Loucy (cell line): ENCODE measurements around the gene MYCL.

Experiments used
- EZH2phosphoT487 ChIP-seq: fragments of 200-600 bp; IDR thresholded peaks from 2 replicates; pipeline ENCODE4 v1.6.1; 2018; ENCODE audit warnings: antibody characterized with exemption, mild to moderate bottlenecking, moderate library complexity, borderline replicate concordance
- TF ChIP-seq, protein P1 (sequence below): fragments of 200-600 bp; sonication (generic); conservative IDR thresholded peaks from 2 replicates; pipeline ENCODE4 v1.5.1; 2014; ENCODE audit warnings: mild to moderate bottlenecking, antibody characterized with exemption, low read length

- TF ChIP-seq, protein P1, sequence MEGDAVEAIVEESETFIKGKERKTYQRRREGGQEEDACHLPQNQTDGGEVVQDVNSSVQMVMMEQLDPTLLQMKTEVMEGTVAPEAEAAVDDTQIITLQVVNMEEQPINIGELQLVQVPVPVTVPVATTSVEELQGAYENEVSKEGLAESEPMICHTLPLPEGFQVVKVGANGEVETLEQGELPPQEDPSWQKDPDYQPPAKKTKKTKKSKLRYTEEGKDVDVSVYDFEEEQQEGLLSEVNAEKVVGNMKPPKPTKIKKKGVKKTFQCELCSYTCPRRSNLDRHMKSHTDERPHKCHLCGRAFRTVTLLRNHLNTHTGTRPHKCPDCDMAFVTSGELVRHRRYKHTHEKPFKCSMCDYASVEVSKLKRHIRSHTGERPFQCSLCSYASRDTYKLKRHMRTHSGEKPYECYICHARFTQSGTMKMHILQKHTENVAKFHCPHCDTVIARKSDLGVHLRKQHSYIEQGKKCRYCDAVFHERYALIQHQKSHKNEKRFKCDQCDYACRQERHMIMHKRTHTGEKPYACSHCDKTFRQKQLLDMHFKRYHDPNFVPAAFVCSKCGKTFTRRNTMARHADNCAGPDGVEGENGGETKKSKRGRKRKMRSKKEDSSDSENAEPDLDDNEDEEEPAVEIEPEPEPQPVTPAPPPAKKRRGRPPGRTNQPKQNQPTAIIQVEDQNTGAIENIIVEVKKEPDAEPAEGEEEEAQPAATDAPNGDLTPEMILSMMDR: no peak
- no peak for TF ChIP-seq EZH2phosphoT487
Observed at GRCh38 chr1:39922251-39922688, 20.6 kb upstream of the MYCL start.
